ENCODE measurements around the gene FOXO3. TPM values are rescaled to one million over a fixed set of nuclear protein-coding genes. Genes with fewer than 3 reads are reported as not detected.

FOXO3 gene
- total RNA-seq, 1 donor from 2014 or later: 20.8 TPM

DNA sequence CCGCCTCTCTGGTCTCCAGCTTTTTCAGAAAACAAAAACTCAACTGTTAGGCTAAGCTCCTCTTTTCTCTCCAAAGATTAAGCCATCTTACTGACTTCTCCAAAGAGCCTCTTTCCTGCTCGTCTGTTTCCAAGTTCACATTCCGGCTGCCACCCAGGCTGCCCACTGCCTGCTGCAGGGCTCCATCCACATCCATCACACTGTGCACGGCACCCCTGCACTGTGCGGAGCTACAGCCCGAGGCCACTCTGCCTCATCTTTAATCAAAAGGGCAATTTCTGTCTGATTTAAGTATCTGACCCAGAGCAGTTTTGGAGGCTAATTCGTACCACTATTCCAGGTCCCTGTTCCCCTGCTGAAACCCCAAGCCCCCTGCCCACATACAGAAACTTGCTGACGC is 145.9 kb downstream of the FOXO3 start:
- no peak for DNase-seq (ENCODE audit: extremely low read depth, low read depth, low spot score)

DNA sequence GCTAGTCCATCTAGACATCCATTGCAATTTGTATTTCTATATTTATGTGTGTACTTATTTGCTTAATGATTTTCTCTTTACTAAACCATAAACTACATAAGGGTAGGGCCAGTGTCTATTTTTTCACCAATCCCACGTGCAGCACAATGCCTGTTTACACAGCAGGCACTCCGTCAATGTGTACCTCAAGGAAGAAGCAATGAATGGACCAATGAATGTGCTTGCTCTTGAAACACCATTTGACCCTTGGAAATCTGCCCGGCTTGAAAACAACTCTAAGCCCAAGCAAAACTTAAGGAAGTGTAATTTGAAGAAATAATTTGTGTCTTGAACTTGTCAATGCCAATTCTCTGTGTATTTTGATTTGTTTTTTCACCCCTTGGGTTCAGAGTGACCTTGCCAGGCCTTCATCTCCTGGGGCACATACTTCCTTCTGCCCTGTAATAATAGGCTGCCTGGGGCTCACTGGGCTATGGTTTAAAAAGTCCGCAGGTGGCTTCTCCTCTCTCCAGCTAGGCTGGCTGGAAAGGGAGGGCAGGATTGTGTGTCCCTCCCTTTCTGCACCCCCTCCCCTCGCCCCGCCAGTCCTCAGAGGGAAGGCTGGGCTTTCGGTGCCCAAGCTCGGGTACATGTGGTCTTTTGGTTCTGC is 146.7 kb downstream of the FOXO3 start:
- no peak for DNase-seq (ENCODE audit: extremely low read depth, low read depth, low spot score)

DNA sequence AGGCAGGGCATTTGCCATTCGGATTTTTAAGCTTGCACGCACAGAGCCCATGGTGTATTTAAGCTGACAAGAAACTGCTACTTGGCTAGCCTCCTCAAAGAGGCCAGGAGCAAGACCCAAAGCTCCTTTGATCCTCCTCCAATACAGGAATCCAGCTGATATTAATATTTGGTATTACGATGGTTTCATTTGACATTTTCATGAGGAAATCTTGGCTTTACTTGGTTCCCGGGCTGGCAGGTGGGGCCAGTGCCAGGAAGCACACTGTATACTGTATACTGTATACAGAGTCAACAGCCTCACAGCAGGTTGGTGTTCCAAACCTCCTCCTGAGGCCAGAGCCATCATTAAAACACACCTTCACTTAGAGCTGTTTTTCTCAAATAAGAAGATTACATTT is 149.3 kb downstream of the FOXO3 start:
- DNase-seq (ENCODE audit: extremely low read depth, low read depth, low spot score): no peak

DNA sequence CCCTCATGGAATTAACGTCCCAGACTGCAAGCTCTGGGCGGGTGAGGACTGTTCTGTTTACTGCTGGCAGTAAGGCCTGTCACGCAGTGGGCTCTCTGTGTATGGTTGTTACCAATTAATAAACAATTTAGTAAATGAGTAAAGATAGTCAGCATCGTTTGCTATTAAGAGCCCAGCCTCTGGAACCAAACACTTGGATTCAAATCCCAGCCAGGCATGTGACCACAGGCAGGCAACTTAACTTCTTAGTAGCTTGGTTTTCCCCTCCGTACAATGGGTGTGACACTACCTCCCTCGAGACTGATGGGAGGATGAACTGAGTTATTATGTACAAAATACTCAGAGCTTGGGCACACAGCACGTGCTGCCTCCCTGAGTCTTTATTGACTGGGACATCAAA is 149.8 kb downstream of the FOXO3 start:
- DNase-seq (ENCODE audit: extremely low read depth, low read depth, low spot score): no peak

DNA sequence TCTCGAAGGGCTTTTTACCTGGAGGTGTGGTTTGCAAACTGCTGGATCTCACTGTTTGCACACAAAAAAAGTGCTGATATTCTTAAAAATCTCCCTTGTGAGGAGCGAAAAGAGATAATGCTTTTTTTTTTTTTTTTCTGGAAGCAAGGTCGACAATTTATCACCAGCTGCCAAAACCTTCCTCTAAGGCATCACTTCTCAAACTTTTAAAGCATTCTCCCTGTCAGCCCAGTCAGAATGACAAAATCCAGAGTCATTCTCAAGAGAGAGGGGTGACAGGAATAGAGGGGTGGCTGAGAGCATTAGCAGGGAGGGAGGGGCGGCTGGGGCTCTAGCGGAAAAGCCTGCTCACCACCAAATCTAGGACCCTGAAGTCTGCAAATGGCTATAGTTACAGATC is 150.4 kb downstream of the FOXO3 start:
- no peak for DNase-seq (ENCODE audit: extremely low read depth, low read depth, low spot score)

DNA sequence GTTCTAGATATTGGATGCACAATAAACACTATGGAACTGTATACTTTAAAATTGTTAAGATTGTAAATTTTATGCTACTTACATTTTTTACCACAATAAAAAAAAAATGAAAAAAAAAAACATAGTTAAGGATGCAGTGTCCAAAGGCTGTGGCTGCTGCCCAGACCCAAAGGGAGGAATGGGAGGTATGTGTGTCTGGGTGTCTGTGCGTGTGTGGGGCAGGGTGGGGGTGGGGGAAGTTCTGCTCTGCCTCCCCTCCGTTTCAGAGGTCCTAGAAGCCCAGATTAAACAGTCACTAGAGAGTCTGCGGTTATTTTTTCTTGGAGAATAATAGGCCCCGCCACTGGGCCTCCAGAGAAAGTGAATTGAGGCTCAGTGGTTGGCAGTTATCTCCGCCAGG is 151.1 kb downstream of the FOXO3 start:
- DNase-seq (ENCODE audit: extremely low read depth, low read depth, low spot score): no peak

DNA sequence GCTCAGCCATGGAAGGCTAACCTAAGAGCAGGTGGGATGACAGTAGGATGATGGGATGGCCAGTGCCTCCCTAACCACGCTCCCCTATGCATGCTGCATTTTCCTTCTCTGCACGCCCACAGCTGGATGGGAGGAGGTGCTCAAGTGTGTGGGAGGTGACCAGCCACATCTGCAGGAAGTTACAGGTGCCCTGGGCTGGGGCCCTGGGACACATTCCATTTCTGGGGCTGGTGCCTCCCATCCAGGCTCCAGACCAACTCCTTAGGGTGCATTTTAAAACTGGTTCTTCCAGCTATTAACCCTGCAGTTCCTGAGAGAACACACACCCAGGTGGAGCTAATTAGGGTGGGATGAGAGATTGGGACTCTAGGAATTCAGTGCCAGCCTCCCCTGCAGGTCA is 152.2 kb downstream of the FOXO3 start:
- DNase-seq (ENCODE audit: extremely low read depth, low read depth, low spot score): no peak

DNA sequence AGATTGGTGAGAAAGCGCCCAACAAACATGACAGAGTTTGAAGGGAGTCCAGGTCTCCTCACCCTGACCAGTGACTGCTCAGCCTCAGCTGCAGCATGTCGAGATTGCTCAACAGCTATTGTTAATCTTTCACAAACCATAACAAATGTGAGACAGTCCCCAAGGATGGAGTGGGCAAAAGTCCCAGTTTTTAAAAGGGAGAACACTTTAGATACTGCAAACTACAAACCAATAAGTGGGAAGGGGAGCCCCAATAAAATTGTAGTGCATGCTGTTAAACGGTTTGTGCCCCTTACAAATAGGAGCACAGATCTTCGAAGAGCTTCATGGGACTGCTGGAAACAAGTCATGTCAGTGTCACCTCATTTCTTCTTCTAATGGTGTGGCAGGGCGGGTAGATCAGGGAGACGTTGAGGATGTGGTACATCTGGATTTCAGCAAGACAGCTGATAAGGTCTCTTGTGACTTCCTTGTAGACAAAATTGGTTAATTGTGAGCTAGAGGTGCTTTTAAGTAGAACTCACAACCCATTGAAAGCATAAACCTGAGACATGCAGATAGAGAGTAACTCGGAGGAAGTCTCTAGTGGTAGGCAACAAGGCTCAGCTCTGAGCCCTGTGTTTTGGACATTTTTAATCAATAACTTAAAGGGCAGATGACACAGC is 153.5 kb downstream of the FOXO3 start:
- no peak for DNase-seq (ENCODE audit: extremely low read depth, low read depth, low spot score)

DNA sequence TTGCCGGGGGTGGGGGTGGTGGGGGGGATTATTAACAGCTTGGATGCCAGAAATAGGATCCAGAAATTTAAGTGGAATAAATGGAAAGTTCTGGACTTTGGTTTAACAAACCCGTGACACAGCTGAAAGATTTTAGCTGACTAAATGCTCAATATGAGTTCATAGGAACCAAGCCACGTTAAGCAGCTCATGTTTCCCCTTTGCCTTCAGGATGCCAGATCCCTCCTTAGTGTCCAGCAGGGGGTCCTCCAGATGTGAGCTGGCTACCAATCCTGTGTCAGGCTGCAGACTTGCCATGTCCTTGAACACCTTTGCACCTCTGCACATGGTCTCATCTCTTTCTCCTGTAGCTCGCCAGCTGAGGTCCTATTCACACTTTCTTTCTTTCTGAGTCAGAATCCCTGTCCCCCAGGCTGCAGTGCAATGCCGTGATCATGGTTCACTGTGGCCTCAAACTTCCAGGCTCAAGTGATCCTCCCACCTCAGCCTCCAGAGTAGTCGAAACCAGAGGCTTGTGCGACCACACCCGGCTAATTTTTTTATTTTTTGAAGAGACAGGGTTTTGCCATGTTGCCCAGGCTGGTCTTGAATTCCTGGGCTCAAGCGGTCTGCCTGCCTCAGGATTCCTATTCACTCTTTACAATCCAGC is 154.2 kb downstream of the FOXO3 start:
- no peak for DNase-seq (ENCODE audit: extremely low read depth, low read depth, low spot score)

DNA sequence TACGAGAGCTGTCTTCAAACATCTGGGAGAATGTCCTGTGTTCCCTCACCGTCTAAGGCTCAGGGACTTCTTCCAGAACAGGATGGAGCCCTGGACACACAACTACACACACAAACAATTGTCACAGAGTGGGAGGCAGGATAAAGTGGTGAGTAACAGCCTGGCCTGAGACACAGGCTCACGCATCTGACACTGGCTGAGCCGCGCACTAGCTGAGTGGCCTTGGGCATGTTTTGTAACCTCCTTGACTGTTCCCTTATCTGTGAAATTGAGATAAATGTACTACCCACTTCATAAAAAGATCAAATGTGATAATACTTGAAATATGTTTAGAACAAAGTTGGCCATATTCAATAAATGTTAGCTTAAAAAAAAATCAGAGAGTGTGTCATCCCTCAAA is 155.1 kb downstream of the FOXO3 start:
- DNase-seq (ENCODE audit: extremely low read depth, low read depth, low spot score): no peak

DNA sequence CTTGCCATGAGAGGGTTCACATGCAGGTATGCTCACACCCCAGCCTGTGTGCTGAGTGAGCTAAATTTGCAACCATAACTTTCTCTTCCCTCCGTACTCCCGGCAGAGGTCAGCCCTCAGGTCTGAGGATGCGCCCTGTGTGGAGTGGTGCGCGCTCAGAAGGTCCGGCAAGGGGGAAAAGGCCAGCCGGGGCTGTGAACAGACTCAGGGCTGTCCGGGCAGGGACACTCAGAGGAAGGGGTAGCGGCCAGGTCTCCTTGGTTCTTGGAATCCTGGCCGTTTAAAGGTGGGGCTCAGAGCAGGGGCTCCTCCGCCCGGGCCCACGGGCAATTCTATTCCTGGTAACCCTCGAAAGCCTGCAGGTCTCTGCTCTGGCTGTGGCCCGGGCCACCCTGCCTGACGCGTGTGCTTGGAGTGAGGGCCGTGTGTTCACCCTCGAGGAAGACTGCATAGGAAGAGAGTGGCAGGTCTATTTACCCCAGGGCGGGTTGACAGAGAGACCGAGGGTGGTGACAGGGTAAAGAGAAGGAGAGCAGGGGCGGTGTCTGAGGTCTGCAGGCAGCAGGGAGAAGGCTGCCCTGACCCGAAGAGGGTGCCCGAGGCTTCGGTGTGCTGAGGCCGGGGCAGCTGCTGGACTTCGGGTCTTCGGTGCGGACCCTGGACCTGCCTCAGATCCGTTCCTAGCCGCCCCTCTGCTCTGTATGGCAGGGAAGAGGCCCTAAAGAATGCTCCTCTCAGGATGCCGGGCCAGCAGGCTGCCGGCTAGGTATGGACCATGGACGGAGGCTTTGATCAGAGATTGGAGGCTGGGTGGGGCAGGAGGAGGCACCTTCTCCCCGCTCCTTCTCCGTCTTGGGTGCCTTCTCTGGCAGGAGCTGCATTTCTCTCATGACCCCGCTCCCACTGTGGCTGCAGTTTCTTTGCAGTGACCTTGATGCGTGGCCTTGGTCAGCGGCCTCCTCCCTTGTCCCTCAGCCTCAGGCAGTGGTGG is 156.4 kb downstream of the FOXO3 start:
- DNase-seq (ENCODE audit: extremely low read depth, low read depth, low spot score): no peak

DNA sequence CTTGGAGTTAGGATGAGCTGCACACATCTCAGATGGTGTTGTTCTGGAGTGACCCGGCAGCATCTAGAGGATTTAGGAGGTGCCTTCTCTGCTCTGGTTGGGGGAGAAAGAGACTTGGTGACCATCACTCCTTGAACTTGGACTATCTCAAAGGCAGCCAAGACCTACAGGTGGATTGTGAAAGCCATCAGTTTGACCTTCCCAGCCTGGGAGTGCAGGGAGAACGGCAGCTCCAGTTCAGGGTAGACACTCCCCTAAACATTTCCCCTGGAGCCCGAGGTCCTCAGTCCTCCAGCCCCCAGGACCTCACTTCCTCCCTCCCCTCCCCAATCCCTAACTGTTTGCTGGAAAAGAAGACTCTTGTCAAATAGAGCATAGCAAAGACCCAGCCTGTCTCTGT is 158.8 kb downstream of the FOXO3 start:
- no peak for DNase-seq (ENCODE audit: extremely low read depth, low read depth, low spot score)

DNA sequence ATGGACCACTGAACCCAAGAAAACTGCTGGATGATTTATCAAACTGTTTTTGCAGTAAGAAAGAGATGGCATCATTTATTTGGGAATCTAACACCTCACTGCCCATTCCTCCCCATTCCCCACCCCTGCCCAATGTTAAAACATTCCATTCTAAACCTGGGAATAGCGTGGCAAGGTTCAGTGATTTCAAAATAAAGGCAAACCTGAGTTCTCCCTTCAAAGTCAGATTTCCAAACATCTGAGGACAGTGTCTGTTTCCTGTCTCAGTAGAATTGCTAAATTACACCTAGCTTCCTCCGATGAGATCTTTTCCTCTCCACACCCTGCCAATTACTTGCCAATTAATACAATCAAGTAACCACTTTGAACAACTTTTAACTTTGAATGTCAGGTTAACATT is 160.1 kb downstream of the FOXO3 start:
- no peak for DNase-seq (ENCODE audit: extremely low read depth, low read depth, low spot score)

DNA sequence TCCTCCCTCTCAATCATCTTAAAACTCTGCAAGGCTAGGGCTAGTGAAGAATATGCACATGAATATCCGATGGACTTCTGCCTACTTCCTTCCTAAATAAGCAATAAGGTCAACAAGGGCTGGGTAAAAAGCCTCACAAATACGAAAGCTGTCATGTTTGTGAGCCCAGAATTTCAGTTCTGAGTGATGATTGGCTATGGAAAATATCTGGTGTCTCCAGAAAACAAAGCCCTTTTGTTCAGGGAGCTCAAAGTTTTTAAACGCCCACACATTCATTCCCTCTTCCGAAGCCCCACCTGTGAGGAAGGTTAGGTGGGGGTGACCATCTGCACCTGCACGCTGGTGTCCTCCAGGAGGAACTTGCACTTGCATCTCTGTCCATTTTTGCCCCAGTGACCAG is 160.6 kb downstream of the FOXO3 start:
- no peak for DNase-seq (ENCODE audit: extremely low read depth, low read depth, low spot score)

DNA sequence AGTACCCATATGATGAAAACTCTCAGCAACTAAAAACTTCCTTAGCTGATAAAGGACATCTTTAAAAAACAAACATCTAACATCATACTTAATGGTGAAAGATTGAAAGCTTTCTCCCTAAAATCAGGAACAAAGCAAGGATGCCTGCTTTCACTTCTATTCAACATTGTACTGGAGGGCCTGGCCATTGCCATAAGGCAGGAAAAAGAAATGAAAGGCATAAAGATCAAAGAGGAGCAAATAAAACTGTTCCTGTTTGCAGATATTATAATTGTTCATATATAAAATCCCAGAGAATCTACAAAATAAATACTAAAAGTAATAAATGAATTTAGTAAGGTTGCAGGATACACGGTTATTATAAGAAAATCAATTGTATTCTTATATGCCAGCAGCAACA is 162.9 kb downstream of the FOXO3 start:
- no peak for DNase-seq (ENCODE audit: extremely low read depth, low read depth, low spot score)

DNA sequence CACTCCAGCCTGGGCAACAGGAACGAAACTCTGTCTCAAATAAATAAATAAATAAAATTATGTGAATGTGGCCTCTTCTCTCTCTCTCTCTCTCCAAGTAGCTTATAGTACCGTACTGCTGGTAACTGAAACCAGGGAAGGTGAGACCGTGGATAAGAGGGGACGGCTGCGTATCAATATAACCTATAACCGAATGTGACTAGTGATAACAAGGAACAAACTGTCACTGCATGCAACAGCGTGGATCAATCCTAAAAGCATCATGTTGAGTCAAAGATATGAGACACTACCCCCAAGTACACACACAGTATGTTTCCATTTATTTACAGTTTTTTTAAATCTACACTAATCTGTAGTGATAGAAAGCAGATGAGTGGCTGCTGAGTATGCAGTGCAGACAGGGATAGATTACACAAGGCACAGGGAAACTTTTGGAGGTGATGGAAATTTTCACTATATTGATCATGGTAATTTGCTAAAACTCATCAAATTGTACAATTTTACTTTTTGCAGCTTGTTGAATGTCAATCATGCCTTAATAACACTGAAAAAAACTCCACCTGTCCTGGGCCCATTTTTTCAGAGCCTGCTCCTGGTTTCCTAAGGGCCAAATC is 166.1 kb downstream of the FOXO3 start:
- DNase-seq (ENCODE audit: extremely low read depth, low read depth, low spot score): no peak

DNA sequence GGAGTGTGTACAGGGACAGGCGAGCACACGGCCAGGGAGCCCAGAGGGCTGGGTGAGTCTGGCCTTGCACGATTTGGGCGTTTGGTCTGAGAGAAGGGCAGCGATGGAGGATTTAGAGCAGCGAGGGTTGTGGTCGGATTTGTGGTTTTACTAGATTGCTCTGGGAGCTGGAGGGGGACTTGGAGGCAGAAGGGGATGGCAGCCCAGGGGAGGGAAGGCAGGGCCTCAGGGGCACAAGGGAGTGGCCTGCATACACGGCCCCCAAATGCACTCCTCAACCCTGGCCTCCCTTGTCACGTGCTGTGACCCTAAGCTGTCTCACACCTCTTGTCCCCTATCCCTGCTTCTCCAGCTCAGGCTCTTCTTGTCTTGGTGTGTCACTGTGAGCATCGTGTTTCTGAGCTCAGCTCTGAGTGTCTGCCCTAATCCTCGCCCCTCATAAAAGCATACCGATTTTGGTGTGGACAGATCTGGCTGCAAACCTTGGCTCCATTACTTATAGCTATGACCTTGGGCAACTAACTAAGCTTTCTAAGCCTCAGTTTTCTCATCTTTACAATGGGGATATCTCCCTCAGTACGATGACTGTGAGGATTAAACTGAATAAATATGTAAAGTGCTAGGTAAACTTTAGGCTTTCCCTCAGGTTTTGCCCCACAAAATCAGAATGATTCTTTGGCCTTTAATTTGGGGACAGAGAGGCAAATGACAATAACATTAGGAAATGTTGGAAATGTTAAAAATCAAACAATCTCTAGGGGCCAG is 167.4 kb downstream of the FOXO3 start:
- DNase-seq (ENCODE audit: extremely low read depth, low read depth, low spot score): no peak

DNA sequence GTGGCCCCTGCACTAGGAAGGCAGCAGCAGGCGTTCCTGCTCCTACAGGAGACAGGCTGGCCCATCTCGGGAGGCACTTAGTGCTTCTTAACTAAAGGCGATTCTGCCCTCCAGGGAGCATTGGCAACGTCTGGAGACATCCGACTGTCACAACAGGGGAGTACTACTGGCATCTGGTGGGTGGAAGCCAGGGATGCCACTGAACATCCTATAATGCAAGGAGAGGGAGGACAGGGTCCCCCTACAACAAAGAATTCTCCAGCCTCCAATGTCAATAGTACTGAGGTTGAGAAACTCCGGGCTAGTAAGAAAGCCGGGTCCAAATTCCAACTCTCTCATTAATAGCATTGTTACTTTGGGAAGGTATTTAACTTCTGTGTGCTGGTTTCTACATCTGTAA is 168.1 kb downstream of the FOXO3 start:
- DNase-seq (ENCODE audit: extremely low read depth, low read depth, low spot score): no peak

DNA sequence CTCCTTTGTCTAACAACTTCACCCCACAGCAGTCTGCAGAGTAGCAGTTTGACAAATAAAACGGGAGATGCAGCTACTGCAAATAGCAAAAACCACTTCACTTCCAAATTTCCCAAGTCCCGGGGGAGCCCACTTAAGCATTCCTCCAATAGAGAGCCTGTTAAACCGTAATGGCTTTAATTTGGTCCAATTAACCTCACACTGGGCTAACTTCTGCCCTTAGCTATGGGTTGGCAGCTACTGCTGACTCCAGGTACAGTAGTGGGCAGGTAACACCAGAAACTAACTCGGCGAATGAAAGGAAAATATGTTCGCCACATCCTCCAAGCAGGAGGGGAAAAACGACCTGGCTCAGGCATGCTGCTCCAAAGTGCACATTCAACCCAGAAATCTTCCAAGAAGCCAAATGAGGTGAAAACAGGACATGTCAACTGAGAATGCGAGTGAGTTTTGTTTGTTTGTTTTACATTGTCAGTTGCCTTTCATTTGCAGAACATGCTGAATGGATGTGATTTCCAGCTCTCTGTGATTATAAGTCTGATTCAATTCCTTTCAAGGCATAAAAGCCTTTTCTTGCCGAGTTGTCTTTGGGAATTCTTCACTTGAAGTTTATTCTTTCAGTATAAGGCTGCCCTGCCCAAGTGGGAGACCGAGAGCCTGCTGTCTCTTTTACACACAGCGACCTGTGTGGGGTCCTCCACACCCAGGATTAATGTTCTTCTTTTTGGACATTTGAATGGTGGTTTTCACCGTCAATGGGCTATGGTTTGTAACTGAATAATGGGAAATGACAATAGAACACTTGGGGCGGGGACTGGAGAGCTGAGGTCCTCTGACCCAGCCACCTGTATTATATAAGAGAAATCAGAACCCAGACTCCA is 170.2 kb downstream of the FOXO3 start:
- DNase-seq (ENCODE audit: extremely low read depth, low read depth, low spot score): no peak
